NCI-H1048 (cell line): ENCODE measurements around the gene SSBP3.
"Not testable (repeated sequence)": the region's sequence is repeated elsewhere in the genome, so short reads cannot be mapped to it uniquely, and the experiment has no call there.

Experiments used
- DNase-seq: peaks from one replicate; lab custom pipeline; 2025; lab: John Stamatoyannopoulos, UW

Gene SSBP3

GRCh38 chr1:54406339-54407153 lies at the start of gene SSBP3:
Gene SSBP3, minus strand, starts transcription at chr1:54406394.
- peak; percentile 83 for DNase-seq

GRCh38 chr1:54453509-54453908 lies 47.3 kb upstream of the SSBP3 start:
- DNase-seq: no peak

- DNase-seq: no peak
Measured at GRCh38 chr1:54453022-54453421, 46.8 kb upstream of the SSBP3 start.

GRCh38 chr1:54449431-54449830 lies 43.2 kb upstream of the SSBP3 start:
- not testable (repeated sequence) for DNase-seq

GRCh38 chr1:54448801-54449200 lies 42.6 kb upstream of the SSBP3 start:
- not testable (repeated sequence) for DNase-seq

GRCh38 chr1:54447081-54447480 lies 40.9 kb upstream of the SSBP3 start:
- not testable (repeated sequence) for DNase-seq

GRCh38 chr1:54442185-54442584 lies 36.0 kb upstream of the SSBP3 start:
- DNase-seq: no peak

- DNase-seq: no peak
Measured at GRCh38 chr1:54439550-54440223, 33.5 kb upstream of the SSBP3 start.

GRCh38 chr1:54437783-54438182 lies 31.6 kb upstream of the SSBP3 start:
- no peak for DNase-seq

- DNase-seq: no peak
Measured at GRCh38 chr1:54436826-54437225, 30.6 kb upstream of the SSBP3 start.

GRCh38 chr1:54429838-54430237 lies 23.6 kb upstream of the SSBP3 start:
- no peak for DNase-seq

GRCh38 chr1:54428837-54429518 lies 22.8 kb upstream of the SSBP3 start:
- DNase-seq: no peak

GRCh38 chr1:54425152-54425584 lies 19.0 kb upstream of the SSBP3 start:
- no peak for DNase-seq

- no peak for DNase-seq
Measured at GRCh38 chr1:54424398-54424797, 18.2 kb upstream of the SSBP3 start.

- DNase-seq: no peak
Measured at GRCh38 chr1:54421101-54421504, 14.9 kb upstream of the SSBP3 start.

GRCh38 chr1:54418598-54418997 lies 12.4 kb upstream of the SSBP3 start:
- not testable (repeated sequence) for DNase-seq

GRCh38 chr1:54417123-54417522 lies 10.9 kb upstream of the SSBP3 start:
- DNase-seq: no peak

GRCh38 chr1:54416435-54416834 lies 10.2 kb upstream of the SSBP3 start:
- DNase-seq: no peak

- DNase-seq: no peak
Measured at GRCh38 chr1:54415991-54416390, 9.8 kb upstream of the SSBP3 start.

GRCh38 chr1:54415533-54415932 lies 9.3 kb upstream of the SSBP3 start:
- DNase-seq: no peak

GRCh38 chr1:54413732-54414131 lies 7.5 kb upstream of the SSBP3 start:
- no peak for DNase-seq

- DNase-seq: no peak
Measured at GRCh38 chr1:54413295-54413694, 7.1 kb upstream of the SSBP3 start.

GRCh38 chr1:54410359-54410758 lies 4.2 kb upstream of the SSBP3 start:
- DNase-seq: no peak
